Epithelial cell of esophagus (primary cell): ENCODE measurements around the gene CDH13.

Source experiments
- DNase-seq: peaks from one replicate; pipeline ENCODE4 v3.0.0; 2010; ENCODE audit warnings: low read depth
- H3K4me3 ChIP-seq: 2 replicates; pipeline ENCODE4 v1.5.1; 2011; ENCODE audit warnings: mild to moderate bottlenecking, low read length, control low read depth
- TF ChIP-seq, protein P1 (sequence below): IDR thresholded peaks from 2 replicates; pipeline ENCODE4 v1.5.1; 2011; ENCODE audit warnings: low read depth, mild to moderate bottlenecking, low read length, control low read depth, inconsistent platforms; ENCODE audit not compliant: insufficient read depth; ENCODE audit errors: missing control alignments

CDH13 gene

DNA sequence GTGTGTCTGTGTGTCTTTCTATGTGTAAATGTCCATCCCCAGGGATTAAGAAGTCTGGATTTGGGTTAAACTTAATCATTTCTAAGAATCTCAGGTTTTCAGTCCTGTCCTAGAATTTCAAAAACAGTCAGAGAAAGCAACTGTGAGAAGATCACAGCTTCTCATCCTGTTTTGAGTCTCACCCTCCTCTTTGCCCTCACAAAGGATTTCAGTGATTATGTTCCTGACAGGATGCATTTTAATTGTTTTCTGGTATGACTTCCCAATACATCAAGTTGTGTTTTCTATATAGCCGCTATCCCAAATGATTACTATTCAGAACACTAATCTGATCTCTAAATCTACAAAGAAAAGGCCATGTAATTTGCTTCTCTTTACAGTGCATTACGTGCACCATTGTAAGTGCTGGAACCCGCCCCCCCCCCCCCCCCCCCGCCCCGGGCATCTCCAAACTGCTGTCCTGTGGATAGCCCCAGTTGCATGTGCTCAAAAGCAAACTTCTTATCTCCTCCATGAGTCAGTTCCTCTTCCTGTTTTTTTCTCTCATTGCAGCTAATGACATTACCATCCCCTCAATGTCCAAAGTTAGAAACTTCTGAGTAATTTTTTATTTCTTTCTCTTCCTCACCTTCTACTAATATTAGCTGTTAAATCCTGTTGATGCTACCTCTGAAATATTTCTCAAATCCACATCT is 73.9 kb downstream of the CDH13 start:
- DNase-seq: no peak
- TF ChIP-seq, protein P1, sequence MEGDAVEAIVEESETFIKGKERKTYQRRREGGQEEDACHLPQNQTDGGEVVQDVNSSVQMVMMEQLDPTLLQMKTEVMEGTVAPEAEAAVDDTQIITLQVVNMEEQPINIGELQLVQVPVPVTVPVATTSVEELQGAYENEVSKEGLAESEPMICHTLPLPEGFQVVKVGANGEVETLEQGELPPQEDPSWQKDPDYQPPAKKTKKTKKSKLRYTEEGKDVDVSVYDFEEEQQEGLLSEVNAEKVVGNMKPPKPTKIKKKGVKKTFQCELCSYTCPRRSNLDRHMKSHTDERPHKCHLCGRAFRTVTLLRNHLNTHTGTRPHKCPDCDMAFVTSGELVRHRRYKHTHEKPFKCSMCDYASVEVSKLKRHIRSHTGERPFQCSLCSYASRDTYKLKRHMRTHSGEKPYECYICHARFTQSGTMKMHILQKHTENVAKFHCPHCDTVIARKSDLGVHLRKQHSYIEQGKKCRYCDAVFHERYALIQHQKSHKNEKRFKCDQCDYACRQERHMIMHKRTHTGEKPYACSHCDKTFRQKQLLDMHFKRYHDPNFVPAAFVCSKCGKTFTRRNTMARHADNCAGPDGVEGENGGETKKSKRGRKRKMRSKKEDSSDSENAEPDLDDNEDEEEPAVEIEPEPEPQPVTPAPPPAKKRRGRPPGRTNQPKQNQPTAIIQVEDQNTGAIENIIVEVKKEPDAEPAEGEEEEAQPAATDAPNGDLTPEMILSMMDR: no peak
- no peak overlapping the region for H3K4me3 ChIP-seq

DNA sequence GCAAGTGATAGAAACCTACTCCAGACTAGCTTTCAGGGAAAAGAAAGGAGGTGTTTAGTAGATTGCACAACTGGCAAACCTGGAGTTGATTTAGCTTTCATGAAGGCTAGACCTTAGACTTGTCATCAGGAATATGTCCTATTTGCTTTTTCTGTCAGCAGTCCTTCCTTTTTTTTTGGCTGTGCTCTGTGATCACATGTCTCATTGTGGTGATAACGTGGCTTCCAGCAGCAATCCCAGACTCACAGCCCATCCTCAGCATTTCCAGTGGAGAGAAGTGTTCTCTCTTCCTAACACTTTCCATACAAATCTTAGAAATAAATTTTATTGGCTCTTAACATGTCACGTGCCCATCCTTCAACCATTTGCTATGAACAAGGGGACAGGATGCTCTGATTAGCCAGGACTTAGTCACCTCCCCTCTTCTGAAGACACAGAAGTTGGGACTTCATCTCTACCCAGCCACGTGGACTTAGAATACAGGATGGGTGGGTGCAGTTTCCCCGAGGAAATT is 74.7 kb downstream of the CDH13 start:
- no peak overlapping the region for H3K4me3 ChIP-seq
- no peak for DNase-seq
- TF ChIP-seq, protein P1: no peak

DNA sequence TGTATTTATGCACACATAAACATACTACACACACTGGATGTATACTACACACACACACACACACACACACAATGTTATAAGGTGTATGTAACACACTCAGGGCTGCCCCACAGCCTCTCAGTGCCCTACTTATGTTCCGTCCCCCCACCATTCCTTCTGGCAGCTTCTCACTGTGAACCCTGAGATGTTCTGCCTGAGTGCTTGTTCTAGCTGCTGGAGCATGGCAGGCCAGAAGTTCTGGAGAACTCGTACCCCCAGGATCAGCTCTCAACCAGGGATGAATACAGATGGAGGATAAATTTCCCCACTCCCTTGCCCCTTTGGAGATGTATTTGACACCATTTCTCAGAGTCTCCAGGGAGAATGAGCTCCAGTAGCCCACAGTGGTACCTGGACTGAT is 76.4 kb downstream of the CDH13 start:
- TF ChIP-seq, protein P1: no peak

DNA sequence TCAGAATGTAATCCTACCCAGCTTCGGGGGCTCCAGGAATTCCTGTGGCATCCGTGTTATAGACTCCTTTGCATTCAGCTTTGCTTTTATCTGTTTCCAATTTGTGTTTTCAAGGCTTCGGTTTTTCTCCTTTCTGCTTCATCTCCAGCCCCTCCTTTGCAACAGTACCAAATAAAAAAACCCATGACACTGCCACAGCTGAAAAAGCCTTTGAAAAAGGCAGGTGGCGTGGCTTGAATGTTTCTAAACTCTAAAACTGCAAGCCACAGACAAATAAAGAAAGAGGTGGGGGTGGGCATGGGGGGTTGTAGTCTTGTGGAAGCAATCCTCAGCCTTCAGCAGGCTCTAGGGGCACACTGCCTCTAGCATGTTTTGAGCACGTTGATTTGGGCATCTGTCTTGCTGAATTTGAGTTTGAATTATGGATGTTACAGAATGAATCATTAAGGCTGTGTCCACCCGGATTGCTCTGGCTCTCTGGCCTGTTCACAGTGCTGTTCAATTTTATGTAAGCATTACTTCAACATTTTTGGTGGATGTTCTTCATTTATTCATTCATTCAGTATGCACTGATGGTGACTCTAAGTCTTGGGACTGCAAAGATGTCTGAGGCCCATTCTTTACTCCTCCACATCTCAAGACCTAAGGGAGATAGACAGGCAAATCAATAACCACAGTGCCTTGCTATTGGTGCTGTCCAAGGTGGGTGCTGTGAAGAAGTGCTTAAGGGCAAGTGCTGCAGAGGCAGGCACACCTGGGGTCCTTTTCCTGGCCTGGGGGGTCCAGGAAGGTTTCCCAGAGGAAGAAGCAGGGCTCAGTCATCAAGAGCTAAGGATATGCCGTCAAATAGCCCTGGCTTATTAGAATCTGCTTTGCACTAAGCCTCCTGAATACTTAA is 77.4 kb downstream of the CDH13 start:
- DNase-seq: no peak
- TF ChIP-seq, protein P1: no peak
- H3K4me3 ChIP-seq: no peak overlapping the region

More for the DNA sequence above, 76.4 kb downstream of the CDH13 start:
- no peak for DNase-seq
- H3K4me3 ChIP-seq: no peak overlapping the region

DNA sequence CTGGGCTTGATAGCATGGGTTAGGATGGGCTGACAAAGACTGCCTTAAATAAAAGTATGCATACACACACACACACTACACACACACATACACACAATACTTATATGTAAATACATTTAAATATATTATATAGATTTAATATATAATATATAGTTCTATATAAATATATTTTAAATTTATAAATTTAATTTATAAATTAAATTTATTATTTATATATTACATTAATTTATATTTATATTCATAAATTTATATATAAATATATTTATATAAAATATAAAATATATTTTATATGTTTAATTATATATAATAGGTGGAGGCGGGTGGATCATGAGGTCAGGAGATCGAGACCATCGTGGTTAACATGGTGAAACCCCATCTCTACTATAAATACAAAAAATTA is 83.2 kb downstream of the CDH13 start:
- no peak overlapping the region for H3K4me3 ChIP-seq
- no peak for DNase-seq
- TF ChIP-seq, protein P1: no peak

DNA sequence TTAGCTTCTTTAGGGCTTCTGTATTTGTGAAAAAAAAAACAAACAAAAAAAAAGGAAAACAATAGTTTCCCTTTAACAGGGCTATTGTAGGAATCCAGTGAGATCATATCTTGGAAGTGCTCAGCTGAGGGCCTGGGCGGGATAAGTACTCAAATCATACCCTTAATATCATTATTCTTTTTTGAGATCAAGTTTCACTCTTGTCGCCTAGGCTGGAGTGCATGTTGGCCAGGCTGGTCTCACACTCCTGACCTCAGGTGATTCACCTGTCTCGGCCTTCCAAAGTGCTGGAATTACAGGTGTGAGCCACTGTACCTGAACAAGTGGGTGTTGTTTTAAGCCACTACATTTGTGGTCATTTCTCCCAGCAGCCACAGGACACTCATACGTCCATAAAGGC is 87.0 kb downstream of the CDH13 start:
- H3K4me3 ChIP-seq: no peak overlapping the region
- TF ChIP-seq, protein P1: no peak
- DNase-seq: no peak

DNA sequence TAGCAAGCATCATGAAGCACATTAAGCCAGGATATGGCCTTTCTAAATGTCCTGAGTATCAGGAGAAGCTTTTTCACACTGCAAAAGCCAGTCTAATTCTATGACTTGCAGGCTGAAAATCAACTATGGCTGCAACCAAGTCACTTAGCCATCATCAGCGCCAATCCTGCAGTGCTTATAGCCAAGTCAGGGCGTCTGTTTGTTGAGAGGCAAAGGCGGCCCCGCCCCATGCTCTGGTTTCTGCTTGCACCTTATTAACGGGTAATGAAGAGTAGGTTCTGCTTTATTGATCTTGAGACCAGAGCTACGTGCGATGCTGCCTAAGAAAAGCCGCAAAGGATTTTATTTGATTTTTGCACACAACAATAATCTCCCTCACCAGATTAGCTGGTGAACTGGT is 88.4 kb downstream of the CDH13 start:
- no peak overlapping the region for H3K4me3 ChIP-seq
- no peak for DNase-seq
- TF ChIP-seq, protein P1: no peak
